SK-N-MC (cell line): ENCODE data around the gene GEMIN8.

ENCODE experiments used
- DNase-seq: peaks from one replicate; pipeline ENCODE4 v3.0.0-alpha.2; 2011; ENCODE audit warnings: low read depth, low spot score
- H3K27ac ChIP-seq: fragments of 200-600 bp; sonication (generic); 2 replicates; pipeline ENCODE4 v1.5.1; 2016; ENCODE audit warnings: mixed run types
- H3K36me3 ChIP-seq: fragments of 200-600 bp; sonication (generic); 2 replicates; pipeline ENCODE4 v1.6.1; 2017; ENCODE audit warnings: antibody characterized with exemption, low read length, mixed read lengths; ENCODE audit not compliant: insufficient read depth
- H3K4me3 ChIP-seq: fragments of 200-600 bp; sonication (generic); 2 replicates; pipeline ENCODE4 v1.5.1; 2016
- H3K9ac ChIP-seq: fragments of 200-600 bp; sonication (generic); 2 replicates; pipeline ENCODE4 v1.8.0; 2017; ENCODE audit warnings: mixed run types, mixed read lengths; ENCODE audit not compliant: insufficient read length
- H3K9me3 ChIP-seq: fragments of 200-600 bp; sonication (generic); 2 replicates; pipeline ENCODE4 v1.6.1; 2017; ENCODE audit warnings: low read depth, mild to moderate bottlenecking, antibody characterized with exemption, low read length, moderate library complexity, mixed read lengths
- EZH2 ChIP-seq: fragments of 200-600 bp; sonication (generic); IDR thresholded peaks from one replicate; pipeline ENCODE4 v1.6.1; 2017; ENCODE audit warnings: antibody characterized with exemption
- FOXP2 ChIP-seq: optimal IDR thresholded peaks from 2 replicates; pipeline ENCODE3; 2011; ENCODE audit warnings: mild to moderate bottlenecking, moderate library complexity; ENCODE audit not compliant: insufficient read depth; ENCODE audit errors: extremely low read length, control extremely low read depth
- POLR2AphosphoS5 ChIP-seq: IDR thresholded peaks from 2 replicates; pipeline ENCODE4 v1.6.1; 2012; ENCODE audit warnings: mild to moderate bottlenecking, low read depth, low read length, borderline replicate concordance

Gene GEMIN8

DNA sequence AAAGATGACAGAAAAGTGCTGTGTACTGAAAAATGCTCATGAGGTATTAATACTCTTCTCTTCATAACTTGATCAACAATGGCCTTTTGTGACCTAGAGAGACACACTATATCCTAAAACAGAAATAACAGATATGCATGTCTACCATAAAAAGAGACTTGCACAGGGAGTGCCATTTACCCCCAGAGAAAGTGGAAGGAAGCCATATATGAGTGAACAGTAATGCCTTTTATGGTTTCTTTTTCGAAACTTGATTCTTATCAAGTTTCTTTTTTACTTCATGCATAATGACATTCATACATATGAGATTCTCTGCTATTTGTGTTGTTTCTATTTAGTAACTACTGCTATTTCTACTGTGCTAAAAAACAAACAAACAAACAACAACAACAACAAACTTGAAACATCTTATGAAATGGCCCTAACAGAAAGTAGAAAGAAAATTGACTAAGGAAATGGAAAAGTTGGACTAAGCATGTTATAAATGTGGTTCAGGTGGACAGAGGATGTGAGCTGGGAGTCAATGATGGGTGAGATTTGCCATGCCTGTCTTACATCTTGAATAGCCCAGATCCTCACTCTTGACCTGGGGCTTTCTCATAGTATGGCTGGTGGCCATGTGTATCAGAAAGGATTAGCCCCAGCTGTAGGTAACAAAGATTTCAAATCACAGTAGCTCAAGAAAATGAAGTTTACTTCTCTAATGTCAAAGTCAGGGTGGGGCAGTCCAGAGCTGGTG, 43.8 kb downstream of the GEMIN8 start:
- Histone ChIP-seq H3K4me3 (no peak overlapping the region), H3K27ac (no peak overlapping the region), H3K9ac (no peak overlapping the region), H3K36me3 (no peaks in the 10 kb centered on the region), H3K9me3 (no peaks in the 10 kb centered on the region)
- TF ChIP-seq EZH2 (no peak), FOXP2 (no peak), POLR2AphosphoS5 (no peak)
- DNase-seq: no peak

DNA sequence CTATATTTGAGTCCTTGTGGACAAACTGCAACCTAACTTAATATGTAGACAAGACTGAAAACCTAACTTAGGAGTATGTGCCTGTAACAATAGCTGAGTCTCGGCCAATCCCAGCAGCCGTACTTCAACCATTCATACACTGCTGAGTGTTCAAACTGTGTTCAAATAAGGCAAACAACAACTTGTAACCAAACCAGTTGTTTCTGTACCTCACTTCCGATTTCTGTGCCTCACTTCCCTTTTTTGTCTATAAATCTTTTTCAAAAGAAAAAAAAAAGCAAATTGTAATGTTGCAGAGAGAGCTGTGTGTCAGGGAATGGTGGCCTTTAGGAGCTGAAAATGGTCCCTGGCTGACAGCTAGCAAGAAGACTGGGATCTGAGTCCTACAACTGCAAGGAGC, 46.0 kb downstream of the GEMIN8 start:
- H3K27ac ChIP-seq: no peak overlapping the region
- no peaks in the 10 kb centered on the region for H3K36me3 ChIP-seq
- H3K4me3 ChIP-seq: no peak overlapping the region
- no peak for TF ChIP-seq FOXP2
- no peak for TF ChIP-seq POLR2AphosphoS5
- no peak for TF ChIP-seq EZH2
- H3K9me3 ChIP-seq: no peaks in the 10 kb centered on the region
- H3K9ac ChIP-seq: no peak overlapping the region
- no peak for DNase-seq

DNA sequence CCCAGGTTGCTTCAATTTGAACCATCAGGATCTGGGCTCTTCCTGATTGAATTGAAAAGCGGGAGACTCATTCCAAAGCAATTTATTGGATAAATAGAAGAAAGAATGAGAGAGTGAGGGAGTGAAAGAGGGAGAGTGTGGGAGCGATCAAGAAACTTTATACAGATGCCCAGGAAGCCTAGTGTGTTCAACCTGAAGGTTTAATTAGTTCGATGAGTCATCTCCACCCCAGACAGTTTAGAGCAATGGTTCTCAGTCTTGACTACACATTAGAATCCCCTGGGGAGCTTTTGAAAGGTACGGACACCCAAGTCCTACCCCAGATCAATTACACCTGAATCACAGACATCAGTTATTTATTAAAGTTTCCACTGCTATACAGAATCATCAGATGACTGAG, 61.5 kb downstream of the GEMIN8 start:
- DNase-seq: no peak
- TF ChIP-seq POLR2AphosphoS5 (no peak), FOXP2 (no peak), EZH2 (no peak)
- H3K36me3 ChIP-seq: no peaks in the 10 kb centered on the region
- no peak overlapping the region for H3K4me3 ChIP-seq
- no peak overlapping the region for H3K9ac ChIP-seq
- H3K9me3 ChIP-seq: no peaks in the 10 kb centered on the region
- no peak overlapping the region for H3K27ac ChIP-seq

DNA sequence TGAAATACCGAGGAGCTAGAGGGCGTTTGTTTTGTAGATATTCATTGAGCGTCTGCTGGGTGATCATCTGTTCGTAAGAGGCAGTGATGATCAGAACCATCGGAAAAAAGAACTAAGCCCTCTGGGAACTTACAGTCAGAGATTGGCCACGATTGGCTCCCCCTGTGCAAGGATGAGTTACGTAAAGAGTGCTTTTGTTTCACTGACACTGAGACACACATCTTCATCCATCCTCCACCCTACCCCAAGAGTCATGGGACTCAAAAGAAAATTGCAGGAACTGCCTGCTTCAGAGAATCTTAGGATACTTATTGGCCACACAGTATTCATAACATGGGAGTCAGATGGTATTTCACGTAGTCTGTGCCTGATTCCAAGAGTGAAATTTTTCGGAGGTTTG, 62.1 kb downstream of the GEMIN8 start:
- Histone ChIP-seq H3K9ac (no peak overlapping the region), H3K27ac (no peak overlapping the region), H3K36me3 (no peaks in the 10 kb centered on the region), H3K4me3 (no peak overlapping the region), H3K9me3 (no peaks in the 10 kb centered on the region)
- TF ChIP-seq POLR2AphosphoS5 (no peak), EZH2 (no peak), FOXP2 (no peak)
- no peak for DNase-seq

- Histone ChIP-seq H3K4me3 (no peak overlapping the region), H3K27ac (no peak overlapping the region), H3K36me3 (no peaks in the 10 kb centered on the region), H3K9me3 (no peaks in the 10 kb centered on the region), H3K9ac (no peak overlapping the region)
- DNase-seq: no peak
- TF ChIP-seq FOXP2 (no peak), POLR2AphosphoS5 (no peak), EZH2 (no peak)
These were observed 62.9 kb downstream of the GEMIN8 start for GRCh38 chrX:13966793-13967125.

DNA sequence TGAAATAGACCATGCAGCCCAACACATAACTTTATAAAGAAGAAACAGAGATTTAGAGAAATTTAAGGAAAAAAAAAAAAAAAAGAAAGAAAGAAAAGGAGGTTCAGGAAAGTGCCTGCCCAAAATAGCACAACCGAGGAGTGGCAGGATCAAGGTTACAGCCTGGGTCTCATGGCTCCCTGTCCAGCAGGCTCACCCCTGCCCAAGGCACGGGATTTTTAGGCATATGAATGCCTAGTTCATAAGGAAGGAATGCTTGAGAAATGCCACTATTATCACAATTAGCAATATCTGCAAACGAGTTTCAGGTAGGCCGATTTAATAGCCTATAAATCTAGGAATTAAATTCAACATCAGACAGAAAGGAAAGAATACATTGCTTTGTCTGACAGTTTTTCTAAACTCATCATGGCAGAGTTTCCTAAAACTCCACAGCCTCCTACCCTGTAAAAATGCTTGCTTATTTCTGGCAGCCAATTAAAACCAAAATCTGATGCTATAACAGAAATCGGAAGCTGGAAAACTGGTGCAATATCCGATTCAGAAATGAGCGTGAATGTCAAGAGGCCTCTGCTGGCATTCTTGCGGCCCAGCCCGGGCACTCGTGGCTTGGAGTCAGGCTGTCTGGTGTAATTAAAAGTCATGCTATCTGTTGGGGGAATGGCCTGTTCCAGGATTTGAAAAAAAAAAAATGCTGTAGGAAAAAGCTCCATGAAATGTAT, 63.5 kb downstream of the GEMIN8 start:
- H3K9ac ChIP-seq: no peak overlapping the region
- no peaks in the 10 kb centered on the region for H3K36me3 ChIP-seq
- H3K9me3 ChIP-seq: no peaks in the 10 kb centered on the region
- no peak overlapping the region for H3K4me3 ChIP-seq
- DNase-seq: peak; percentile 34
- no peak overlapping the region for H3K27ac ChIP-seq
- no peak for TF ChIP-seq POLR2AphosphoS5

GRCh38 chrX:13965531-13965930, 64.2 kb downstream of the GEMIN8 start:
- Histone ChIP-seq H3K4me3 (no peak overlapping the region), H3K36me3 (no peaks in the 10 kb centered on the region), H3K9ac (no peak overlapping the region), H3K9me3 (no peaks in the 10 kb centered on the region), H3K27ac (no peak overlapping the region)
- no peak for DNase-seq
- TF ChIP-seq POLR2AphosphoS5: no peak
- TF ChIP-seq EZH2: no peak
- no peak for TF ChIP-seq FOXP2

DNA sequence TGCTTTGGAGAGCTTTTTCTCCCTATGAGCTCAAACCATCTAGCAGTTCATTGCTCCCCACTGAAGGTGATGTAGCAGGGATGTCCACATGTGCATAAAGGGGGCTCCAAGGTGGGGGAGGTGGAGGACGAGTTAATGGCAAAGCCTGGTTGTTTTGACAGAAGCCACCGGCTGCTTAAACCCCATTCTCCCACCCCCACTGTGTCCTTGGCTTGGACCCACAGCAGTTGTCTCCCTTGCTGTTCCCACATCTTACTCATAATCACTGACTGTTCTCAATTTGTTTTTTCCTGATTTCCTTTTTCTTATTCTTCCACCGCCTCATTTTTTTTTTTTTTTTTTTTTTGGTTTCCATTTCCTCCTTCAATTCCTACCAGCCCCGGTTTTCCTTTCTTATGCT, 72.7 kb downstream of the GEMIN8 start:
- H3K36me3 ChIP-seq: no peaks in the 10 kb centered on the region
- DNase-seq: no peak
- TF ChIP-seq FOXP2 (no peak), EZH2 (no peak), POLR2AphosphoS5 (no peak)
- H3K27ac ChIP-seq: no peak overlapping the region
- no peak overlapping the region for H3K4me3 ChIP-seq
- no peaks in the 10 kb centered on the region for H3K9me3 ChIP-seq
- H3K9ac ChIP-seq: no peak overlapping the region
